Sigmoid colon (tissue), 4 donors: ENCODE results near the gene FBF1.

Experiments
- EP300 ChIP-seq, 4 donors: sonication (generic); formaldehyde crosslinking; IDR thresholded peaks; one replicate each; pipeline ENCODE4 v1.6.1; 2017; ENCODE audit warnings: antibody characterized with exemption in 4 of 4
- POLR2A ChIP-seq, 2 donors: fragments of 450-650 bp; IDR thresholded peaks; one replicate each; pipeline ENCODE4 v1.6.1; 2016; ENCODE audit warnings: antibody characterized with exemption in 2 of 2, mild to moderate bottlenecking in 2 of 2, moderate library complexity in 2 of 2
- POLR2AphosphoS5 ChIP-seq, 4 donors: sonication (generic); formaldehyde crosslinking; IDR thresholded peaks; one replicate each; pipeline ENCODE4 v1.6.1; 2017; ENCODE audit warnings: antibody characterized with exemption in 4 of 4
- TF ChIP-seq, protein P1 (sequence below), 4 experiments: fragments of 450-650 bp in 3 of 4; fragments of 200-600 bp in 1 of 4; IDR thresholded peaks; one replicate each; pipeline ENCODE4 v1.5.1; 2016 to 2019; ENCODE audit warnings: antibody characterized with exemption in 4 of 4, mild to moderate bottlenecking in 3 of 4, moderate library complexity in 2 of 4

DNA sequence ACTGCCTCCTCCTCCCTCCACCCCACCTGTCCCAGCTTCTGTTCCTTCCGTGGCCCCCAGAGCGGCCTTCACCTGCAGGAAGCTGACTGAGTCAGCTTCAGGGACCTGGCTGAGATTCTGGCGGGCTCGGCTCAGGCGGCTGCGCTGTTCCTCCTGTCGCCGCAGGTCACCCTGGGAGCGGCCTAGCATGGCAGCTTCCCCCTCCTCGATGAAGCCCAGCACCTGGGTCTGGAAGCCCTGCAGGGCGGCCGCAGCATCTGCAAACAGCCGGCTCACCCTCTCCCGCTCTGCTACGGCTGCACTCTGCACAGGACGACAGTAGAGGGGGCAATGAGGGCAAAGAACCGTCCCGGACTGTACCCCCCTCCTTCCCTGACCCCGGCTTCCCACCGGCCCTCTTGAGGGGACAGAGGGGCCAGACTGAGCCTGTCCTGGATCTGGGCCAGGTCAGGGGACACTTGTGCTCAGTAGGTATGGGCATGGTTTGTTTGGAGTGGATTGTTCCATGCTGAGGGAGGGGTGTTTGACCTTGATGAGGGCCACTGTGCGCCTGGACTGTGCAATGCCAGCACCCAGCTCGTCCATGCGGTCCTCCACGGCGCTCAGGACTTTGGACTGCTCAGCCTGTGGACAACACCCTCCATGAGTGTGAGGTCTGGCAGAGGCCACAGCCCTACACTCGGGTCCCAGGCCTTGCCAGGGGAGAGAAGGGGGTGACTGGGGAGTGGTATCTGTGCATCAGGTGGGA, 64.5 kb downstream of the FBF1 start:
- TF ChIP-seq POLR2AphosphoS5 (IDR thresholded peaks at IDR 0.05) (peak in 1 of 4 donors; percentile 2), POLR2A (IDR thresholded peaks at IDR 0.05) (peak in 1 of 2 donors; percentile 24), EP300 (IDR thresholded peaks at IDR 0.05) (peak in 1 of 4 donors; percentile 22)
- TF ChIP-seq, protein P1, sequence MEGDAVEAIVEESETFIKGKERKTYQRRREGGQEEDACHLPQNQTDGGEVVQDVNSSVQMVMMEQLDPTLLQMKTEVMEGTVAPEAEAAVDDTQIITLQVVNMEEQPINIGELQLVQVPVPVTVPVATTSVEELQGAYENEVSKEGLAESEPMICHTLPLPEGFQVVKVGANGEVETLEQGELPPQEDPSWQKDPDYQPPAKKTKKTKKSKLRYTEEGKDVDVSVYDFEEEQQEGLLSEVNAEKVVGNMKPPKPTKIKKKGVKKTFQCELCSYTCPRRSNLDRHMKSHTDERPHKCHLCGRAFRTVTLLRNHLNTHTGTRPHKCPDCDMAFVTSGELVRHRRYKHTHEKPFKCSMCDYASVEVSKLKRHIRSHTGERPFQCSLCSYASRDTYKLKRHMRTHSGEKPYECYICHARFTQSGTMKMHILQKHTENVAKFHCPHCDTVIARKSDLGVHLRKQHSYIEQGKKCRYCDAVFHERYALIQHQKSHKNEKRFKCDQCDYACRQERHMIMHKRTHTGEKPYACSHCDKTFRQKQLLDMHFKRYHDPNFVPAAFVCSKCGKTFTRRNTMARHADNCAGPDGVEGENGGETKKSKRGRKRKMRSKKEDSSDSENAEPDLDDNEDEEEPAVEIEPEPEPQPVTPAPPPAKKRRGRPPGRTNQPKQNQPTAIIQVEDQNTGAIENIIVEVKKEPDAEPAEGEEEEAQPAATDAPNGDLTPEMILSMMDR (IDR thresholded peaks at IDR 0.05), result peak in 1 of 4 experiments; percentile 29
